ENCODE data around the gene PMP22.

PMP22 gene

GRCh38 chr17:15273141-15273793 is 8.1 kb upstream of the PMP22 start:
- no peak for DNase-seq (ENCODE audit: low spot score)

DNA sequence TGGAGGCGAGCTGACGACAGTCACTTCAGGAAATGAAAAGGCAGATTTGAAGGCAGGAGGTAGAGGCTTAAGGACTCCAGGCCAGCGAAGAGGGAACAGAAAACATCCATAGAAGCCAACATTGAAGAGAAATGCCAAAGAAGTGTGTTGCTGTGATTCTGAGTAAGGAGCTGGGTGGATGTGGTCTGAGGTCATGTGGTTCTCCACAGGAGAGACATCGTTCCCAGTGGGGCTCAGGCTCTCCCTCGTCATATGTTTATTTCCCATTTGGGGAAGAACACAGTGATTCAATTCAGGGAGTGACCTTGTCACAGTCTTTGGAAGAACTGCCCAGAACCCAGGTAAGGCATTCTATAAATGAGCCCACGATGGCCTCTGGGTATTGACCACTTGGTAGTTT is 6.6 kb upstream of the PMP22 start:
- no peak for DNase-seq (ENCODE audit: low spot score)

GRCh38 chr17:15270628-15271381 is 5.7 kb upstream of the PMP22 start:
- DNase-seq (ENCODE audit: low spot score) = no peak

DNA sequence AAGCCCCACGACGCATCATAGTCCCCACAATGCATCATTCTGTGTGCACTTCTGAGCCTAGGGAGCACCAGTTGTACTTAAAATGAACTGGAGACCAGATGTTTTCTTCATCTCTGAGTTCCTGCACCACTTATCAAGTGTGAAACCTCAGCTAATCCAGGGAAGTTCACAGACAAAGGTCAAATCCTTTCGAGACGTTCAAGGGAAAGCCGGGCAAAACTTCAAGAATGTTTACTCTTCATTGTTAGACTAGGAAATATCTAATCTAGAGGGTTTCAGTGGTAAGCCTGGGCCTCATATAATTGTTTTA is 4.6 kb upstream of the PMP22 start:
- DNase-seq (ENCODE audit: low spot score) = no peak

DNA sequence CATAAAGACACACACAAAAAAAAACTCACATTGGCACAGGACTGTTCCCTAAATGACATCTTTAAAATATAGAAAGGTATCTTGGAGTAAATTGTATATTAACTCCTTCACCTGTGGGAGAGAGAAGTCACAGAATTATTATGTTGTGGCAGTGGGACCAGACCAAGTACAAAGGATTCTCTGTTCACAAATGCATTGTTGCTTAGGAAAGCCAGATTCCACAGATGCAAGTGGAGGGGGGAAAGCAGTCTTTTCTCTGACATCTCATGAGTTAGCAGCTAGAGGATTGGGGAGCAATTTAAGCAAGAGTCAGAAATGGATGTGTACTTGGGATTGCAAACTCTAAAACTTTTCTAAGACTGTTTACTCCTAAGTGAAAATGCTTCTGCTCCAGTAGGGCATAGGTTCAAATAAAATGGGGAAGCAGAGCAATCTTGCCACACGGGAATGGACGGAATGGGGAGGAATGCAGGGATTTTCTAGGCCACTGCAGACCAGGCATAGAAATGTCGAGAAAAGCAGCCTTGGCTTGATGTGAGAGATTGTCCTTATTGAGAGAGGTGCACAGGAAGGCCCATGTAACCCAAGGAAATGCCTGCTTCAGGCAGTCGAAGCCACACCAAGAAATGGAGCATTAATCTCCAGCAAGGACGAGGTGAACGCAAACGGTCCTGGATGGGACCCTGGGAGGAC is 4.1 kb upstream of the PMP22 start:
- peak; percentile 36 for DNase-seq (ENCODE audit: low spot score)

DNA sequence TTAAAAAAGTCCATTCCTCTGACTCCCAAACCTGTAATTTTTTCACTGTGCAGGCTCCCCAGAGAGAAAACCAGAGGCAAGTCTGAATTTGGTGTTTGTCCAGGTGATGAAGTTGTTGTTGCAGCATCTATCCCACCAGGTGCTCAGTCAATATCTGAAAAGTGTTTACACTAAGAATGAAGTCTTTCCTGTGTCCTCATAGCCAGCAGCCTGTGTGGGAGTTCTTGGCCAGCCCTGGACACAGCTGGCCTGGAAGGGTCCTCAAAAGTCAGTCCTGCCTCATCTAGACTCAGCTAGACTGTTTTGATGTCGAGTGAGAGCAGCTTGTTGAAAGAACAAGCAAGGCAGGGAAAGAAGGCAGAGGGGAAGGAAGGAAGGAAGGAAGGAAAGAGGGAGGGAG is 3.3 kb upstream of the PMP22 start:
- no peak for DNase-seq (ENCODE audit: low spot score)

- DNase-seq (ENCODE audit: low spot score) = no peak
Measured at GRCh38 chr17:15267996-15268395, 2.9 kb upstream of the PMP22 start.

DNA sequence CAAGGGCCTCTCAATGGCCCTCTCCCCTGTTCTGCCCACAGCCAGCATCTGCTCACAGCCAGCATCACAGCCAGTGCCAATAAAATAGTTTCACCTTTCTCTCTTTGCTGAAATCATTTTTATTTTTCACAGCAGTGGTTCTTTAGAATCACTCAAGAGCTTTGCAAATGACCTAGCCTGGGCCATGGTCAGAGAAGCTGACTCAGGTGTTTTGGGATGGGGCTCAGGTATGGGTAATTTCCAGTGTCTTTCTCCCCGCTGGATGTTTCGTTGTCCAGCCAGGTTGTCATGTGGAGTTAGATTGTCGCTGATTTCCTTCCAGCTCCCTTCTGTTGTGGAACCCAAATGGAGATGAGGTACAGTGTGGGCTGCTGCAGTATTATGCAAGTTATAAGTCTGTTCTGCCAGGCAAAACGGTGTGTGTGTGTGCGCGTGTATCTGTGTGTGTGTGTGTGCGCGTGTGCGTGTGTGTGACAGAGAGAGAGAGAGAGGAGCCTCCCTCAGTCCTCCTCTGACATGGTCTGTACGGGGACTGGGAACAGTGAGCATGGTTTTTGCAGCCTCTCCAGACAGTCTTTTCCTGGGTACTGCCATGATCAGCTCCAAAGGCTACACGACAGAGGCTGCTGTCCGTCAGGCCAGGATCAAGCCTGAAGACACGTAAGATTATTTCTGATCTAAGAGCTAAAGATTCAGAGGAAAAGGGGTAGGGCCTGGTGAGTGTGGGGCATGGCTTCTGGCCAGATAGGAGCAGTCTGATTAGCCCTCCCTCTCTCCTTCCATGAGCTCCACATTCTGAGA is 1.4 kb upstream of the PMP22 start:
- no peak for DNase-seq (ENCODE audit: low spot score)

GRCh38 chr17:15264542-15264941 is 584 bp downstream of the PMP22 start:
- no peak for DNase-seq (ENCODE audit: low spot score)

GRCh38 chr17:15263680-15264079 is 1.4 kb downstream of the PMP22 start:
- DNase-seq (ENCODE audit: low spot score) = no peak

GRCh38 chr17:15263206-15263579 is 1.9 kb downstream of the PMP22 start:
- peak; percentile 84 for DNase-seq (ENCODE audit: low spot score)

- DNase-seq (ENCODE audit: low spot score) = peak; percentile 93
Measured at GRCh38 chr17:15262291-15263205, 2.6 kb downstream of the PMP22 start.

DNA sequence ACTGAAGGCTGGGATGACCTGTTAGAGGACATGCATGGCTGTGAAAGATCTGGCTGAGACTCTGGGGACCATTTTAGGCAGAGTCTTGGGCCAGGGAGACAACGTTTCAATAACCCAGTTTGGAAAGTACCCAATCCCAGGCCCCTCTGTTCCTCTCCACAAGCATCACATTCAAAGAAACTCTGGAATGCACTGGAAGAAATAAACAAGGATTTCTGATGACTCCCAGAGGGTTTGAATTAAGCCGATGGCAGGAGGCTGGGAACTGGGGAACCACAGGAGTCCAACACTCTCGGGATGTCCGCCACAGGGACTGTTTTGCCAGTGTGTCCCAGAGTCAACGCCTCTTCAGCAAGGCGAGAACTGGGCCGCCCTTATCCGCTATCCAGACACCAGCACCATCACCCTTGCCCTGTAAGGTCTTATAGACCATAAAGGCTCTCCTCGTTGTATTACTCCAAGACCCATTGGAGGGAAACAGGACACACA is 3.3 kb downstream of the PMP22 start:
- DNase-seq (ENCODE audit: low spot score) = peak; percentile 60

DNA sequence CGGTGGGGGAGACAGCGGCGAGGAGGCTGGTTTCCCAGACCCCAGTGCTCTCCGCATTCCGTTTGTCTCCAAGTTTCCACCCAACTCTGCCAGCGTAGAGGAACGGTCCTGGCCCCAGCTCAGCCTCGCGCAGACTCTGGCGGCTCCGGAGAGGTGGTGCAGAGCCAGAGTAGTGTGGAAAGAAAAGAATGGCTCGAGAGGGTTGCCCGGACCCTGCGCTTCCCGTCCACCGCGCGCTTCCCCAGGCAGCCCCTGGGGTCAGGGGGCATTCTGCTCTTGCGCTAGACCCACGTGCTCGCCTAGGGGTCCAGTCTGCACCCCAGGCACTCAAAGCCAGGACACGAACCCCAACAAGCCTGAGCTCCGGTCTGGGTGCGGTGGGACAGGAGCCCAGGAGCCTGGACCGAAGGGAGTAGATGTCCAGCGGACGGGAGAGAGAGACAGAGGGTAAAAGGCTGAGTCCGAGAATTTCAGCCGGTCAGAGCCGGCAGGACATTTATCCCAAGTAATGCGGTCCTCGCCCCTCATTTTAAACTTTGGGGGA is 3.8 kb downstream of the PMP22 start:
- peak; percentile 73 for DNase-seq (ENCODE audit: low spot score)

DNA sequence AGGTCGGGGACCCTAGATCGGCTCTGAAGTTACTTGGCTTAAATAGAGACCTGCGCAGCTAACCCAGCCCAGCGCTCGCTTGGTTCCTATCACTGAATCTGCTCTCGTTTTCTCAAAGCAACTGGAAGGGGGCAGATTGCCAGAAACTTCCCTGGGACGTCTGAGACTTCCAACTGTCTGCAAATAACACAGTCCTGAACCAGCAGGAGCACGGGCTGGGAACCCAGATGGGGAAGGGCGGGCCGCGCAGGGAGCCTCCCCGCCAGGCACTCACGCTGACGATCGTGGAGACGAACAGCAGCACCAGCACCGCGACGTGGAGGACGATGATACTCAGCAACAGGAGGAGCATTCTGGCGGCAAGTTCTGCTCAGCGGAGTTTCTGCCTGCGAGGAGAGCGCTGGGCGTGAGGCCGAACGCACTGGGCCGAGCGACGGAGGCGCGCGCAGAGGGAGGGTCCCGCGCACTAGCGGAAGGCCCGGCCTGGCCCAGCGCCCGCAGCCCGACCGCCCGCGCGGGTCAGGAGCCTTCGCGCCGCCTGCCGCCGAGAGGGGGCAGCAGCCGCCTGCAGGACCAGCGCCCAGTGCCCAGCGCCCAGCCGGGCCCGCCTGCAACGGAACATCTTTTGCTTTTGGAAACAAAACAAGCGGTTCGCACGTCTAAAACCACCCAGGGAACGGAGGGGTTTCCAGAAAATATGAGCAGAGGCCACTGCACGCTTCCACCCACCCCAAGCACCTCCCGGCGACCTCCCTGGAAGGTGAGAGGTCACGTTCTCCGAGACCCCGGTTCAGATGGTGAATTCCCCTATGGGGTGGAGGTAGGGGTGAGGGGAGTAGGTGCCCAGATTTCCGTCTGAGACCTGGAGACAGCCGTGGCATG is 4.5 kb downstream of the PMP22 start:
- peak; percentile 85 for DNase-seq (ENCODE audit: low spot score)

DNA sequence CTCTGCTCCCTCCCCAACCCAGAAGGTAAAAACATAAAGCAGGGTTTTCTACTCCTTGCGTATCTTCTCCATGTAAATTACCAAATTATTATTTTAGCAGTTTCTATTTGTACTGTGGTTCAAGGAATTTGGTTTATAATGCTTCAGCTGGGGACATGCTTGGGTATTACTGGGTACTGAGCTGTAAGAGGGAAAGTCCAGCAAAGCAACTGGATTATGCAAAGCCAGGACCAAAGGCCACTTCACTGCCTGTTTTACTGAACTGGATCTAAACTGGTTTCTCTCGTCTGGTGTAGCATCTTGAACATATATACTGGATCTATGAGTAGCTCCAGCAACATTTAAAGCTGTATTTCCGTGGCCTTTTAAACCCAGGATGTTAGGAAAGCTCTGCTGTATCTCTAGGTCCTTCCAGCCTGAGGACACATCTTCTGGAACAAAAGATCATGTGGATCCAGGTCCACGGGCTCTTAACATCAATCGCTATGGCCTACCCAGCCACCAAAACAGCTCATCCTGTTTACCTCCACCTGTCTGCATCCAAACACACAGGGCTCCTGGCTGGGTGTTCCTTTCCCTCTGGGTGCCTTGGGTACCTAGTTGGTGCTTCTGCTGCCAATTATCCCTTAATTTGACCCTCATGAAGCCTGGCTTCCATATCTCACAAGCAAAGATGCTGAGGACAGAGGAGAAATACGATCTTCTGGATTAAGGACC is 7.2 kb downstream of the PMP22 start:
- no peak for DNase-seq (ENCODE audit: low spot score)

- DNase-seq (ENCODE audit: low spot score) = peak; percentile 95
Measured at GRCh38 chr17:15257258-15257788, 7.8 kb downstream of the PMP22 start.

- no peak for DNase-seq (ENCODE audit: low spot score)
Measured at GRCh38 chr17:15256689-15257088, 8.4 kb downstream of the PMP22 start.

Data from putamen (tissue), 1 donor.